Measurements from ENCODE around the gene SLC2A6.

Gene SLC2A6

GRCh38 chr9:133514460-133515239 lies 35.8 kb upstream of the SLC2A6 start:
- H3K27me3 ChIP-seq (ENCODE audit: insufficient read depth, low read length, poor library complexity, severe bottlenecking) = no peaks in the 10 kb centered on the region
- peak overlapping the region; percentile 27 for H3K9ac ChIP-seq (ENCODE audit: low read depth, low read length, poor library complexity, severe bottlenecking)
- no peaks in the 10 kb centered on the region for H3K9me3 ChIP-seq (ENCODE audit: insufficient read depth, low read depth, low read length)
- no peak overlapping the region for H2AFZ ChIP-seq (ENCODE audit: low read length)
- H3K9me2 ChIP-seq (replicated peaks; ENCODE audit: low read depth, low read length) = no peaks in the 10 kb centered on the region
- no peaks in the 10 kb centered on the region for H3K36me3 ChIP-seq (ENCODE audit: insufficient read depth, low read length)
- no peaks in the 10 kb centered on the region for H4K20me1 ChIP-seq (ENCODE audit: insufficient read depth, low read length, poor library complexity, severe bottlenecking)
- TF ChIP-seq EZH2phosphoT487 (IDR thresholded peaks at IDR 0.05; ENCODE audit: borderline replicate concordance) (no peak), CTCF (conservative IDR thresholded peaks at IDR 0.05; ENCODE audit: low read length) (no peak)
- no peak overlapping the region for H3K4me3 ChIP-seq (ENCODE audit: low read length, poor library complexity, severe bottlenecking)
- peaks cover 18% of the 10 kb centered on the region for H3K4me1 ChIP-seq (ENCODE audit: insufficient read depth, low read length, poor library complexity, severe bottlenecking)
- no peak overlapping the region for H3K4me2 ChIP-seq (ENCODE audit: low read depth, low read length, poor library complexity, severe bottlenecking)
- H3K79me2 ChIP-seq (ENCODE audit: insufficient read depth, low read length) = no peaks in the 10 kb centered on the region
- H3F3A ChIP-seq (ENCODE audit: low read depth) = no peaks in the 10 kb centered on the region

GRCh38 chr9:133513214-133514100 lies 34.6 kb upstream of the SLC2A6 start:
- Histone ChIP-seq H3K9me3 (ENCODE audit: insufficient read depth, low read depth, low read length) (no peaks in the 10 kb centered on the region), H4K20me1 (ENCODE audit: insufficient read depth, low read length, poor library complexity, severe bottlenecking) (no peaks in the 10 kb centered on the region), H3K4me3 (ENCODE audit: low read length, poor library complexity, severe bottlenecking) (no peak overlapping the region), H3K9me2 (replicated peaks; ENCODE audit: low read depth, low read length) (no peaks in the 10 kb centered on the region), H3K4me1 (ENCODE audit: insufficient read depth, low read length, poor library complexity, severe bottlenecking) (peaks cover 28% of the 10 kb centered on the region), H2AFZ (ENCODE audit: low read length) (no peak overlapping the region), H3F3A (ENCODE audit: low read depth) (0 out of 2 replicates have a peak, but pooled peaks cover 5% of the 10 kb centered on the region), H3K36me3 (ENCODE audit: insufficient read depth, low read length) (no peaks in the 10 kb centered on the region), H3K27me3 (ENCODE audit: insufficient read depth, low read length, poor library complexity, severe bottlenecking) (no peaks in the 10 kb centered on the region), H3K79me2 (ENCODE audit: insufficient read depth, low read length) (no peaks in the 10 kb centered on the region), H3K9ac (ENCODE audit: low read depth, low read length, poor library complexity, severe bottlenecking) (no peak overlapping the region), H3K4me2 (ENCODE audit: low read depth, low read length, poor library complexity, severe bottlenecking) (no peak overlapping the region)
- TF ChIP-seq EZH2phosphoT487 (IDR thresholded peaks at IDR 0.05; ENCODE audit: borderline replicate concordance) (no peak), CTCF (conservative IDR thresholded peaks at IDR 0.05; ENCODE audit: low read length) (no peak)

- H3K27me3 ChIP-seq (ENCODE audit: insufficient read depth, low read length, poor library complexity, severe bottlenecking) = no peaks in the 10 kb centered on the region
- no peaks in the 10 kb centered on the region for H3K36me3 ChIP-seq (ENCODE audit: insufficient read depth, low read length)
- no peak overlapping the region for H3K4me3 ChIP-seq (ENCODE audit: low read length, poor library complexity, severe bottlenecking)
- no peaks in the 10 kb centered on the region for H3K9me3 ChIP-seq (ENCODE audit: insufficient read depth, low read depth, low read length)
- no peaks in the 10 kb centered on the region for H3K9me2 ChIP-seq (replicated peaks; ENCODE audit: low read depth, low read length)
- no peak for TF ChIP-seq CTCF (conservative IDR thresholded peaks at IDR 0.05; ENCODE audit: low read length)
- TF ChIP-seq EZH2phosphoT487 (IDR thresholded peaks at IDR 0.05; ENCODE audit: borderline replicate concordance) = no peak
- H3K4me2 ChIP-seq (ENCODE audit: low read depth, low read length, poor library complexity, severe bottlenecking) = no peak overlapping the region
- H3K9ac ChIP-seq (ENCODE audit: low read depth, low read length, poor library complexity, severe bottlenecking) = no peak overlapping the region
- no peaks in the 10 kb centered on the region for H4K20me1 ChIP-seq (ENCODE audit: insufficient read depth, low read length, poor library complexity, severe bottlenecking)
- H3K79me2 ChIP-seq (ENCODE audit: insufficient read depth, low read length) = no peaks in the 10 kb centered on the region
- peaks cover 38% of the 10 kb centered on the region for H3K4me1 ChIP-seq (ENCODE audit: insufficient read depth, low read length, poor library complexity, severe bottlenecking)
- no peak overlapping the region for H2AFZ ChIP-seq (ENCODE audit: low read length)
- 0 out of 2 replicates have a peak, but pooled peaks cover 5% of the 10 kb centered on the region for H3F3A ChIP-seq (ENCODE audit: low read depth)
Observed at GRCh38 chr9:133512253-133513213, 33.6 kb upstream of the SLC2A6 start.
